Epithelial cell of esophagus (primary cell): ENCODE results near the gene TMC4.

Experiments
- DNase-seq: peaks from one replicate; pipeline ENCODE4 v3.0.0; 2010; ENCODE audit warnings: low read depth
- H3K4me3 ChIP-seq: 2 replicates; pipeline ENCODE4 v1.5.1; 2011; ENCODE audit warnings: mild to moderate bottlenecking, low read length, control low read depth
- CTCF ChIP-seq: IDR thresholded peaks from 2 replicates; pipeline ENCODE4 v1.5.1; 2011; ENCODE audit warnings: low read depth, mild to moderate bottlenecking, low read length, control low read depth, inconsistent platforms; ENCODE audit not compliant: insufficient read depth; ENCODE audit errors: missing control alignments

Gene TMC4

GRCh38 chr19:54206831-54207177, 33.8 kb upstream of the TMC4 start:
- no peak for TF ChIP-seq CTCF
- no peak for DNase-seq
- H3K4me3 ChIP-seq = no peak overlapping the region

GRCh38 chr19:54206030-54206830, 33.3 kb upstream of the TMC4 start:
- no peak for TF ChIP-seq CTCF
- no peak for DNase-seq
- no peak overlapping the region for H3K4me3 ChIP-seq

GRCh38 chr19:54204767-54205468, 32.0 kb upstream of the TMC4 start:
- H3K4me3 ChIP-seq = no peak overlapping the region
- TF ChIP-seq CTCF = no peak
- DNase-seq = no peak

- peak overlapping the region; percentile 91 for H3K4me3 ChIP-seq
- TF ChIP-seq CTCF = no peak
- DNase-seq = no peak
Observed at GRCh38 chr19:54203151-54203611, 30.2 kb upstream of the TMC4 start.

GRCh38 chr19:54201980-54202379, 29.0 kb upstream of the TMC4 start:
- H3K4me3 ChIP-seq = peak overlapping the region; percentile 91
- no peak for TF ChIP-seq CTCF
- peak; percentile 29 for DNase-seq

- no peak for DNase-seq
- TF ChIP-seq CTCF = no peak
- H3K4me3 ChIP-seq = peak overlapping the region; percentile 91
Observed at GRCh38 chr19:54201172-54201701, 28.3 kb upstream of the TMC4 start.
